GM18861 (cell line): ENCODE measurements around the gene RASGRF2.
"Not testable (repeated sequence)": the region's sequence is repeated elsewhere in the genome, so short reads cannot be mapped to it uniquely, and the experiment has no call there.

ENCODE experiments used
- ATAC-seq: cut with Tn5 transposase; IDR thresholded peaks from one replicate; pipeline ENCODE4 v1.9.1; 2021; ENCODE audit not compliant: unreplicated experiment

The RASGRF2 gene

DNA sequence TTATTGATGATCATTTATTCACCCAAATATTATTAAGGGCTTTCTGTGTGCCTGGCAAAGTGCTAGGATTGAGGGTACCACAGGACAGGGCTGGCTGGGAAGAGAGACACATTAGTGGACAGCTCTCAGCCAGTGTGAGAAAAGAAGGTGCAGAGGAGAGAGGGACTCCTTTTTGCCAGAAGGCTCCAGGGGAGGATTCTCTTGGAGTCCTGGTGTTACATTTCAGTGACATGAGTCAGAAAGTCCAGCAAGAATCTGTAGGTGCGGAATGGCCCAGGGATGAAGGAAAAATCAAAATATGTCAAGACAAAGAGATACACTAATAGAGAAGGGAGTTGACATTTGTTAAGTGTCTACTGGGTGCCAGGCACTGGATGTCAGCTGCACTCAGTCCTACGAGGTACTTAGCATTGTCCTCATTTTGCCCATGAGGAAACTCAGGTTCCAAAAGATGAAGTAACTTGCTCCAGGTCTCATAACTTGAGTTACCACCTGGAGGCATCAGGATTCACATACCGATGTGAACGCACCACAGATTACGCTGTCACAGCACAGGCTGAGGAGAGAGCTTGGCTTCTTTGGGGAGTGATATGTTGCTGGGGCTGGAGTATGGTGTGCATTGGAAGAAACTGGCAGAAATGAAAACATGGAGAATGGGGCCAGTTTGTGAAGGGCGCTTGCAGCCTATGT is 60.5 kb downstream of the RASGRF2 start:
- ATAC-seq = no peak

- no peak for ATAC-seq
These were observed 61.3 kb downstream of the RASGRF2 start for GRCh38 chr5:81021486-81021885.

DNA sequence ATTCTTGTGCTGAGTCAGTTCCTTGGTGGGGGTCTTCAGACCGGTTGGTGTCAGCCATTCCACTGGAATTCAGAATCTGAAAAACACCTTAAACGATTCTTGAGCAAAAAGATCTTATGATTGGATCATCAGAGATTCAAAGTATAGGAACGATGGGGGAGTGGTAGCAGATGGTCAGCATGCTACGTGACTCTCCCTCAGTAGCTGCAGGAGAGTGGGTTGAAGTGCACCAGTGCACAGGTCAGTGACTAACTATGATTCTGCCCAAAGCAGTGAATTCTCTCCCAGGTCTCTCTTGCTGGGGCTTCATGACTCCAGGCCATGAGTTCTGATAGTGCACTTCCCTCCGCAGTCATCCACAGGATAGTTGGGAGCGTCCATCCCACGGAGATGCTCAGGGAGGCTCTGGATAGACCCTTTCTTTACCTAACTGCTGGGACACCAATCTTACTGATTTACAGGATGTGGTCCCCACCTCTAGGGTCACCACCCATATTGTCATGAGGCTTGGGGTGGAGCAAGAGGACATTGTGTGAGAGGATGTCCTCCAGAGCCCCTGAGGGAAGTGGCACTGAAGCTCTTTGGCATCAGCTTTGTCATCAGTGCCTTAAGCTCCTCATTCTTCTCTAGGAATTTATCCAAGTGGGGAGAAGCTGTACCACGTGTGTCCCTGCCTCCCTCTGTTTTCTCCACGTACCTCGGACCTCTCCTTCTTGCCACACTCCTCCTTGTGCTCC is 62.0 kb downstream of the RASGRF2 start:
- ATAC-seq = no peak

- no peak for ATAC-seq
These were observed 62.5 kb downstream of the RASGRF2 start for GRCh38 chr5:81022688-81023084.

DNA sequence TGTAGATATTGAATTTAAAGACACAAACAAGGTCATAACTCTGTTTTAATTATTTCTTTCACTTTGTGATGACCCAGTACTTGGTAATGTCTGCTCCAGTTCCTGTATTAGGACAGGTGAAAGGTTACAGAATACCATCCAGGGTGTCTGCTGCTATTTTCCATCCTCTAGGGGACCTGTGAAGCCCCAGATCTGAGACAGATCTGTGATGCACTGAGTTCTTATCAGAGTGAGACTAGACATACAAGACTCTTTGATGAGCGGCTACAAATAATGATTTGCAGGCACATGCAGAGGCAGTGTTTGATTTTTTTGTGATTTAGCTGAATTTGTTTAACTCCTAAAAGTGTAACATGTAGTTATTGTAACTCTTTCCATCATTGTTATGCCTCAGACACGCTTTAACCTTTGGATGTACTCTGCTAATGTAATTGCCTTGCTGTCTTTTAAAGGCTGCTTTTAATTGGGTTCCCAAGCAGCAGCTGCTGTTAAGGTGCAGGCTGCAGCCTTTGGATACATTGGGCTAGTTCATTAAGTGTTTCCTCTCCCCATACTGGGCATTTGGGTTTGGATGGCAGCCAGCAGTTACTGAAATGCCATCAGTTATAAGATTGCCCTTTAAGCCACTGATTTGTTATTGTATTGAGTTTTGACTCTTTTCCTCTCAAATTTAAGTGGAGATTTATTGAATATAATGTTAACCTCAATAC is 63.3 kb downstream of the RASGRF2 start:
- no peak for ATAC-seq

GRCh38 chr5:81027481-81028058 is 67.4 kb downstream of the RASGRF2 start:
- ATAC-seq = no peak

DNA sequence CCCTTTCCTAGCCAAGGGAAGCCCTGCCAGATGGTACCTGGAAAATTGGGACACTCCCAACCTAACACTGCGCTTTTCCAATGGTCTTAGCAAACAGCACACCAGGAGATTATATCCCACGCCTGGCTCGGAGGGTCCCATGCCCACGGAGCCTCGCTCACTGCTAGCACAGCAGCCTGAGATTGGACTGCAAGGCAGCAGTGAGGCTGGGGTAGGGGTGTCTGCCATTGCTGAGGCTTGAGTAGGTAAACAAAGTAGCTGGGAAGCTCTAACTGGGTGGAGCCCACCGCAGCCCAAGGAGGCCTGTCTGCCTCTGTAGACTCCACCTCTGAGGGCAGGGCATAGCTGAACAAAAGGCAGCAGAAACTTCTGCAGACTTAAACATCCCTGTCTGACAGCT is 68.7 kb downstream of the RASGRF2 start:
- not testable (repeated sequence) for ATAC-seq

- not testable (repeated sequence) for ATAC-seq
These were observed 69.6 kb downstream of the RASGRF2 start for GRCh38 chr5:81029736-81030135.

- ATAC-seq = not testable (repeated sequence)
These were observed 70.3 kb downstream of the RASGRF2 start for GRCh38 chr5:81030236-81031034.

DNA sequence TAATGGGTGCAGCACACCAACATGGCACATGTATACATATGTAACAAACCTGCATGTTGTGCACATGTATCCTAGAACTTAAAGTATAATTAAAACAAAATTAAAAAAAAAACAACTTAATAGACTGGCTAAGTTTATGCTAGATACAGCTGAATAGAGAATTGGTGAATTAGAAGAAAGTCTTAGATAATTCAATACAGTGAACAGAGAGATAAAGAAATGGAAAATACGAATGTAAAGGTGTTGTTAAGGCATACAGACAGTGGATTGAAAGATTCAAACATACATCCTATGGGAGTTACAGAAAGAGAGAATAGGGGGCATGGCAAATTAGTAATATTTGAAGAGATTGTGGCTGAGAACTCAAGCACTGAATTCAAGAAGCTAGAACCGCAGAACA is 75.4 kb downstream of the RASGRF2 start:
- no peak for ATAC-seq

- ATAC-seq = no peak
These were observed 78.3 kb downstream of the RASGRF2 start for GRCh38 chr5:81038495-81038894.

DNA sequence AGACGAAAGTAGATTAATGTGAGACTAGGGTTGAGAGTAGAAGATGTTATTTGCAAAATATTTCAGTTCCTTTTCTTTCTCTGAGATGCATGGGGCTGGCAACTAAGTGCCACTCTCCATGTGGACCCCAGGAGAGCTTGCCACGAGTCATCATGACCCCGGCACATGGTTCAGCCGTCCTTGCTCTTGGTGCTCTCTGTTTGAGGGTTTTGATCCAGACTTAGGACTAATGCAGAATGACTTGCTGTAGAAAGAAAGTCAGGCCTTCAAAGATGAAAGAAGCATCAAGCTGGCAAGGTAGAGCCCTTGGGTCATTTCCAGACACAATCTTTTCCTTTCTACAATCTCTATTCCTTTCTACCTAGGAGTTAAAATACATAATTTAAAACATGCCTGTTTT is 84.7 kb downstream of the RASGRF2 start:
- no peak for ATAC-seq

DNA sequence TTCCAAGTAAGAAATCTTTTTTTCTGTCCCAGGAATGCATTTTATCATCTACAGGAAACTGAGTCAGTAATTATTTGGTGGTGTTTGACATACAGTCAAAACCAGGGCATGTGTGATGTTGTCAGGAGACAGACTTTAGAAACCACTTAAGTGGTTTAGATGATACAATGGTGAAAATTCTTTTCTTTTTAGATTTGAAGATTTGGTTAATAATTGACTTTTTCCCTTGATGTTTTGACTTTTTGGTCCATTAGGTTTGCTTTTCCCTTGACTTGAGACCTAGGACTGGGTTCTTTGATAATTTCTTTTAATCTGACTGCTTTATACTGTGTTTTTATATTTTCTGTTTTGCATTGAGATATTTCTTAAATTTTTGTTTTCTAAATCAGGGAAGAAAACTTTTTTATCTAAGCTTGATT is 85.2 kb downstream of the RASGRF2 start:
- no peak for ATAC-seq

DNA sequence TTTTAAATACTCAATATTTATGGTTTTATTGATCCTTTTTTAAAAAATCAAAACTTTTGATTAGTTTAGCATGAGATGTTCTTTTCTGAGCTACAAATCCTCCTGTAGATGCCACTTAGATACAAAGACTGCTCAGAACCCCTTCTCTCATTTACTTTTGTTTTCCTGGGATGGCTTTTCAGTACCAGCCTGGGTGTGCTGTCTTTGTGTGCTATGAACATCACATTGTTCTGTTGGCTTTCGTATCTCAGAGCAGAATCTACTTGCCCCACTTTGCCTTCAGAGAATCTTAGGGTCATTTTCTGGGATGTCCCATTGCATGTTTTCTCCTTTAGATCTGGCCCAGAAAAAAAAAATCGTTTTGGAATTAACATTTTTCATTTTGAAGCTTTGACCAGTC is 85.9 kb downstream of the RASGRF2 start:
- ATAC-seq = no peak

DNA sequence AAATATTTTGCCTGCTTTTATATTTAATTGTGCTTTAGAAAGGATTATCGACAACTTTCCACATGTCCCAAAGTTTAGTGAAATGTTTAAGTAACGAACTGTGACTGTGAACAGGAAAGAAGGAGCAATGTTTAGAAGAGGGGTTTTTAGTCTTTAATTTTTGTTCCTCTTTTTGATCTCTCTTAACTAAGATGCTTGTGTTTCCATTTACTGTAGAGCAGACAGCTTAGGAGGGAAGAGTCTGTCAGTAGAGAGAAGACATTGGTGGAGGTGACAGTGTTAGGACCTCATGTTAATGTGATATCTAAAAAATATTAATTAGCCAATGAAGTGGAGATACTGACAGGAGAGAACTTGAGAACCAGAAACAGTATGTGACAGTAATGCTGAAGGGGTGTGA is 92.2 kb downstream of the RASGRF2 start:
- ATAC-seq = no peak

DNA sequence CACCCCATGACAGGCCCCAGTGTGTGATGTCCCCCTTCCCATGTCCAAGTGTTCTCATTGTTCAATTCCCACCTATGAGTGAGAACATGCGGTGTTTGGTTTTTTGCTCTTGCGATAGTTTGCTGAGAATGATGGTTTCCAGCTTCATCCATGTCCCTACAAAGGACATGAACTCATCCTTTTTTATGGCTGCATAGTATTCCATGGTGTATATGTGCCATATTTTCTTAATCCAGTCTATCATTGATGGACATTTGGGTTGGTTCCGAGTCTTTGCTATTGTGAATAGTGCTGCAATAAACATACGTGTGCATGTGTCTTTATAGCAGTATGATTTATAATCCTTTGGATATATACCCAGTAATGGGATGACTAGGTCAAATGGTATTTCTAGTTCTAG is 93.1 kb downstream of the RASGRF2 start:
- ATAC-seq = not testable (repeated sequence)

DNA sequence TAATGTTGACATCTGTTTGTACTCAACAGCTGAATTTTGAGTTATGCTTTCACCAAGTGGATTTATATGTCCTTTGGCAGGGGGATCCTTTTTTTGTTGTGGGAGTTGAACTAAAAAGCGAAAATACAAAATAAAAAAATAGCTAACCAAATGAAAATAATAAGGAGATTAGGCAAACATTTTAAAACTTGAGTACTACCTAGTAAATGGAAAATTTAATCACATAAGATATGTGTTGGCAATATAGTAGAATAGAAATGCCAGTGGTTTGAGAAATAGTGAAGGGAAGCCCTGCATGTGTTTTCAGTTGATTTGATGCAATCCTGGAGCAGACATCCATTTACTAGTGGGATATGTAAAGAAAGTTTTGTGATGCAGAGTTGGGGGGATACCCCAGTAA is 98.0 kb downstream of the RASGRF2 start:
- ATAC-seq = no peak

GRCh38 chr5:81065492-81065891 is 105.3 kb downstream of the RASGRF2 start:
- ATAC-seq = no peak

- ATAC-seq = no peak
These were observed 105.9 kb downstream of the RASGRF2 start for GRCh38 chr5:81066102-81066501.

GRCh38 chr5:81067406-81067805 is 107.2 kb downstream of the RASGRF2 start:
- ATAC-seq = no peak

GRCh38 chr5:81068063-81068462 is 107.9 kb downstream of the RASGRF2 start:
- no peak for ATAC-seq
